Spleen (tissue), 11 donors: Measurements from ENCODE around the gene WDR3. TPM values are rescaled to one million over a fixed set of nuclear protein-coding genes. Genes with fewer than 3 reads are reported as not detected.

Experiments
- DNase-seq: peaks from one replicate; pipeline ENCODE4 v3.0.0-alpha.2; 2020
- H3K27ac ChIP-seq, 8 donors: fragments of 200-600 bp; sonication (generic) in 7 of 8; 1 replicate in 4 of 8; 2 replicates in 4 of 8; pipeline versions ENCODE4 v1.5.0 to v1.8.0; 2016 to 2021; ENCODE audit warnings: inconsistent platforms in 4 of 8, mild to moderate bottlenecking in 4 of 8, moderate library complexity in 1 of 8
- H3K27me3 ChIP-seq, 7 donors: fragments of 200-600 bp; sonication (generic) in 6 of 7; replicated peaks in 1 of 7; 1 replicate in 4 of 7; 2 replicates in 3 of 7; pipeline versions ENCODE4 v1.5.0 to v1.8.0; 2016 to 2021; ENCODE audit warnings: inconsistent platforms in 3 of 7, mild to moderate bottlenecking in 1 of 7
- H3K36me3 ChIP-seq, 6 donors: fragments of 200-600 bp; sonication (generic) in 5 of 6; 1 replicate in 4 of 6; 2 replicates in 2 of 6; pipeline versions ENCODE4 v1.5.0 to v1.8.0; 2016 to 2021; ENCODE audit warnings: inconsistent platforms in 2 of 6
- H3K4me1 ChIP-seq, 6 donors: fragments of 200-600 bp; sonication (generic) in 5 of 6; 1 replicate in 3 of 6; 2 replicates in 3 of 6; pipeline versions ENCODE4 v1.5.0 to v1.8.0; 2016 to 2021; ENCODE audit warnings: inconsistent platforms in 3 of 6
- H3K4me3 ChIP-seq, 8 donors: fragments of 200-600 bp; sonication (generic) in 7 of 8; 1 replicate in 4 of 8; 2 replicates in 4 of 8; pipeline versions ENCODE4 v1.5.0 to v1.8.0; 2016 to 2021; ENCODE audit warnings: inconsistent platforms in 4 of 8, mild to moderate bottlenecking in 4 of 8, moderate library complexity in 2 of 8
- H3K9me3 ChIP-seq, 8 donors: fragments of 200-600 bp; sonication (generic) in 7 of 8; 1 replicate in 4 of 8; 2 replicates in 4 of 8; pipeline versions ENCODE4 v1.5.0 to v1.8.0; 2016 to 2021; ENCODE audit warnings: inconsistent platforms in 4 of 8
- POLR2A ChIP-seq, 3 donors: fragments of 450-650 bp; IDR thresholded peaks; one replicate each; pipeline ENCODE4 v1.5.1; 2017; ENCODE audit warnings: antibody characterized with exemption in 3 of 3, mild to moderate bottlenecking in 1 of 3
- POLR2AphosphoS5 ChIP-seq, 3 donors: sonication (generic); formaldehyde crosslinking; IDR thresholded peaks; one replicate each; pipeline ENCODE4 v1.5.1; 2017; ENCODE audit warnings: antibody characterized with exemption in 3 of 3
- WGBS, 5 donors: extraction: QIAGEN DNeasy Blood & Tissue Kit in 3 of 5; methylation state at CpG; one replicate each; pipeline versions ENCODE4 v1.1.5 to v1.1.7; 2013 to 2018; 5-methylcytosine and 5-hydroxymethylcytosine counted together
- intact Hi-C: fragments of 100-400 bp; cut with DNase I; formaldehyde crosslinking; loops from one replicate; pipeline ENCODE4 v1.15.0; 2023; ENCODE audit warnings: low total_unique reads
- polyA plus RNA-seq, 3 donors: library from polyadenylated mRNA; stranded (reverse); fragments of 200-250 nt; gene quantifications; one replicate each; pipeline ENCODE4 v1.2.1, GENCODE V29; 2013
- total RNA-seq, 7 donors: library from RNA; depleted of rRNA in 3 of 7; stranded (reverse); fragments of >200 nt in 3 of 7; fragmentation: NEBNext Ultra II Directional in 4 of 7; extraction: Animal tissue kit (Norgen Biotek cat#: 25700) in 4 of 7; gene quantifications; one replicate each; pipeline versions ENCODE4 v1.1.0 to v1.2.1, GENCODE V29; 2016 to 2021
- TF ChIP-seq, protein P1 (sequence below), 11 experiments: fragments of 200-600 bp in 7 of 11; fragments of 450-650 bp in 4 of 11; sonication (generic) in 4 of 11; IDR thresholded peaks in 8 of 11; conservative IDR thresholded peaks in 3 of 11; 1 replicate in 7 of 11; 2 replicates in 4 of 11; pipeline versions ENCODE4 v1.4.0 to v1.8.0; 2016 to 2021; ENCODE audit warnings: antibody characterized with exemption in 11 of 11, inconsistent platforms in 4 of 11, mild to moderate bottlenecking in 1 of 11
- donor health status: healthy with polysubstance abuse.
- donor health status: DM: no; HTN: no; CAD: no; lungs with moderate emphysema.
- donor health status: DM: no; HTN: no; CAD: no.
- donor health status: Bipolar disorder and iron deficiency.
- donor health status: healthy.
- donor health status: DM: no; HTN: no; CAD: no.
- donor health status: DM: yes; HTN: yes; CAD: no.

WDR3 gene
- total and polyA plus RNA-seq, 10 donors = 2.6 to 25.2 (median 11.2) TPM

GRCh38 chr1:117933769-117934168 is 4.2 kb downstream of the WDR3 start:
- Histone ChIP-seq H3K9me3 (no peaks in the 10 kb centered on the region), H3K4me1 (peaks cover 8 to 31% (median 25%) of the 10 kb centered on the region in 6 donors), H3K27ac (no peak overlapping the region), H3K27me3 (no peaks in the 10 kb centered on the region), H3K36me3 (peaks cover 0 to 58% (median 36%) of the 10 kb centered on the region in 6 donors), H3K4me3 (no peak overlapping the region)
- TF ChIP-seq, protein P1, sequence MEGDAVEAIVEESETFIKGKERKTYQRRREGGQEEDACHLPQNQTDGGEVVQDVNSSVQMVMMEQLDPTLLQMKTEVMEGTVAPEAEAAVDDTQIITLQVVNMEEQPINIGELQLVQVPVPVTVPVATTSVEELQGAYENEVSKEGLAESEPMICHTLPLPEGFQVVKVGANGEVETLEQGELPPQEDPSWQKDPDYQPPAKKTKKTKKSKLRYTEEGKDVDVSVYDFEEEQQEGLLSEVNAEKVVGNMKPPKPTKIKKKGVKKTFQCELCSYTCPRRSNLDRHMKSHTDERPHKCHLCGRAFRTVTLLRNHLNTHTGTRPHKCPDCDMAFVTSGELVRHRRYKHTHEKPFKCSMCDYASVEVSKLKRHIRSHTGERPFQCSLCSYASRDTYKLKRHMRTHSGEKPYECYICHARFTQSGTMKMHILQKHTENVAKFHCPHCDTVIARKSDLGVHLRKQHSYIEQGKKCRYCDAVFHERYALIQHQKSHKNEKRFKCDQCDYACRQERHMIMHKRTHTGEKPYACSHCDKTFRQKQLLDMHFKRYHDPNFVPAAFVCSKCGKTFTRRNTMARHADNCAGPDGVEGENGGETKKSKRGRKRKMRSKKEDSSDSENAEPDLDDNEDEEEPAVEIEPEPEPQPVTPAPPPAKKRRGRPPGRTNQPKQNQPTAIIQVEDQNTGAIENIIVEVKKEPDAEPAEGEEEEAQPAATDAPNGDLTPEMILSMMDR (IDR thresholded peaks at IDR 0.05 in 8 of 11, conservative IDR thresholded peaks at IDR 0.05 in 3 of 11) = no peak
- no peak for TF ChIP-seq POLR2A (IDR thresholded peaks at IDR 0.05)
- no peak for TF ChIP-seq POLR2AphosphoS5 (IDR thresholded peaks at IDR 0.05)
- DNase-seq = no peak
- intact Hi-C loops = no loop called here
- WGBS, 5 donors = 91 to 98% (median 93%) methylated on average over 2 of the region's 2 CpGs

DNA sequence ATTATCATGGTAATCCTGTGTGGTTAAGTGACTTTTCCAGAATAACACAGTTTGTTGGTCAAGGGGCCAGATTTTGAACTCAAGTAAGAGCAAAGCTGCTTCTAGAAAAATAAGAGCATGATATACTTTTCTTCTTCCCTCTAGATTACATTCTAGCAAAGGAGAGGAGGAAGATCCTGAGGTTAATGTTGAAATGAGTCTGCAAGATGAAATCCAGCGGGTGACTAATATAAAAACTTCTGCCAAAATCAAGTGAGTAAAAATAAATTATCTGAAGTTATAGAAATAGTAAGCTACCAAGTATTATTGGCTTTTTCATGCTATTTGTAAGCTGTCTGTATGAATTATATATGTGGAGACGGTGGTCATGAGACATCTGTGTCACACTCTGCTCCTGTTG is 12.8 kb downstream of the WDR3 start:
- intact Hi-C loops = no loop called here
- no peaks in the 10 kb centered on the region for H3K9me3 ChIP-seq
- no peak overlapping the region for H3K27ac ChIP-seq
- no peaks in the 10 kb centered on the region for H3K27me3 ChIP-seq
- peaks cover 2 to 100% (median 95%) of the 10 kb centered on the region in 6 donors for H3K36me3 ChIP-seq
- 92 to 99% (median 96%) methylated on average over 2 of the region's 2 CpGs for WGBS, 5 donors
- no peaks in the 10 kb centered on the region for H3K4me1 ChIP-seq
- no peak for DNase-seq
- TF ChIP-seq POLR2AphosphoS5 (IDR thresholded peaks at IDR 0.05) (no peak), POLR2A (IDR thresholded peaks at IDR 0.05) (no peak)
- TF ChIP-seq, protein P1 (IDR thresholded peaks at IDR 0.05 in 8 of 11, conservative IDR thresholded peaks at IDR 0.05 in 3 of 11) = no peak
- no peak overlapping the region for H3K4me3 ChIP-seq

DNA sequence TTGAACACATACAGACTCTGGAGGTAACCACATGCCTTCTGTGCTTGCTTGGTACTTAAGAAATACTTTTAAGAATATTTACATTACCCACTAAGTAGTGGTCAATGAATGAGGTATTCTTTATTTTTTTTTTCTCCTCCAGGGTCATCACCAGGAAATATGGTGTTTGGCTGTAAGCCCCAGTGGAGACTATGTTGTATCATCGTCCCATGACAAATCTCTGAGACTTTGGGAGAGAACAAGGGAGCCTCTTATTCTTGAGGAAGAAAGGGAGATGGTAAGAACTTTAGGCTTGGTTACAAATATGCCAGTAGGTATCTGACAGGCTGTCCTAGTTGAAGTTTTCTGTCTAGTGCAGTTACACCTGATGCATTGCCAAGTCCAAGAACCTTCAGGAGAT is 22.8 kb downstream of the WDR3 start:
- Histone ChIP-seq H3K27me3 (no peaks in the 10 kb centered on the region), H3K4me1 (no peaks in the 10 kb centered on the region), H3K9me3 (no peaks in the 10 kb centered on the region), H3K4me3 (no peak overlapping the region), H3K27ac (no peak overlapping the region), H3K36me3 (peaks cover 4 to 100% (median 92%) of the 10 kb centered on the region in 6 donors)
- no peak for DNase-seq
- TF ChIP-seq, protein P1 (IDR thresholded peaks at IDR 0.05 in 8 of 11, conservative IDR thresholded peaks at IDR 0.05 in 3 of 11) = no peak
- TF ChIP-seq POLR2AphosphoS5 (IDR thresholded peaks at IDR 0.05) = no peak
- TF ChIP-seq POLR2A (IDR thresholded peaks at IDR 0.05) = no peak
- WGBS, 5 donors = 88 to 100% (median 90%) methylated on average over 1 of the region's 1 CpG
- intact Hi-C loops = no loop called here

- TF ChIP-seq POLR2A (IDR thresholded peaks at IDR 0.05) (no peak), POLR2AphosphoS5 (IDR thresholded peaks at IDR 0.05) (no peak)
- TF ChIP-seq, protein P1 (IDR thresholded peaks at IDR 0.05 in 8 of 11, conservative IDR thresholded peaks at IDR 0.05 in 3 of 11) = no peak
- Histone ChIP-seq H3K27me3 (no peaks in the 10 kb centered on the region), H3K27ac (no peak overlapping the region), H3K4me3 (no peak overlapping the region), H3K4me1 (no peaks in the 10 kb centered on the region), H3K9me3 (no peaks in the 10 kb centered on the region), H3K36me3 (peaks cover 0 to 89% (median 67%) of the 10 kb centered on the region in 6 donors)
- no peak for DNase-seq
- WGBS, 5 donors = 75 to 85% (median 81%) methylated on average over 3 of the region's 3 CpGs
- intact Hi-C loops = no loop called here
Observed at GRCh38 chr1:117959364-117959763, 29.8 kb downstream of the WDR3 start.
